ENCODE data around the gene ADH6. TPM values are rescaled to one million over a fixed set of nuclear protein-coding genes. Genes with fewer than 3 reads are reported as not detected.

The ADH6 gene
- polyA plus RNA-seq, 1 of the 3 experiments (the other 2 are of a cell fraction) = not detected

- no peak overlapping the region for H3K4me3 ChIP-seq (ENCODE audit: low read depth in 2 of 2, low read length in 1 of 2)
- H4K20me1 ChIP-seq (ENCODE audit: insufficient read depth) = no peaks in the 10 kb centered on the region
- H3K27me3 ChIP-seq (ENCODE audit: insufficient read depth) = no peaks in the 10 kb centered on the region
- H3K27ac ChIP-seq (ENCODE audit: low read depth in 2 of 2, low read length in 1 of 2) = no peak overlapping the region
- no peaks in the 10 kb centered on the region for H3F3A ChIP-seq (replicated peaks; ENCODE audit: insufficient read depth)
- DNase-seq = no peak
- TF ChIP-seq USF2 (IDR thresholded peaks at IDR 0.05; ENCODE audit: borderline replicate concordance, low read depth, low read length) = no peak
- TF ChIP-seq RFX5 (IDR thresholded peaks at IDR 0.05; ENCODE audit: low read length) = no peak
- TF ChIP-seq MEF2A (IDR thresholded peaks at IDR 0.05; ENCODE audit: borderline replicate concordance, low read depth) = no peak
- no peak for TF ChIP-seq TEAD4 (IDR thresholded peaks at IDR 0.05; ENCODE audit: borderline replicate concordance, insufficient read depth)
- no peak for TF ChIP-seq FOXM1 (IDR thresholded peaks at IDR 0.05; ENCODE audit: low read depth)
- no peak for TF ChIP-seq GATA2 (CRISPR knock-in tag; IDR thresholded peaks at IDR 0.05)
- no peak for TF ChIP-seq GABPA (IDR thresholded peaks at IDR 0.05; ENCODE audit: low read depth)
- no peak for TF ChIP-seq JUND (IDR thresholded peaks at IDR 0.05)
- no peak for TF ChIP-seq SMC3 (IDR thresholded peaks at IDR 0.05; ENCODE audit: low read depth, low read length)
- TF ChIP-seq FOSL2 (IDR thresholded peaks at IDR 0.05; ENCODE audit: borderline replicate concordance, low read depth) = no peak
- TF ChIP-seq RCOR1 (IDR thresholded peaks at IDR 0.05; ENCODE audit: low read length) = no peak
- TF ChIP-seq CHD2 (IDR thresholded peaks at IDR 0.05; ENCODE audit: low read length, partially characterized antibody) = no peak
- no peak for TF ChIP-seq TCF12 (IDR thresholded peaks at IDR 0.05)
- TF ChIP-seq MAX (IDR thresholded peaks at IDR 0.05; ENCODE audit: low read depth) = no peak
- TF ChIP-seq PBX3 (IDR thresholded peaks at IDR 0.05) = no peak
- no peak for TF ChIP-seq YY1 (IDR thresholded peaks at IDR 0.05; ENCODE audit: low read depth)
- H3K79me2 ChIP-seq (ENCODE audit: insufficient read depth) = no peaks in the 10 kb centered on the region
- 53% methylated on average over 2 of the region's 2 CpGs for WGBS (ENCODE audit: low lambda C conversion rate)
- H3K4me2 ChIP-seq = no peak overlapping the region
- H3K9me3 ChIP-seq = no peaks in the 10 kb centered on the region
- no peaks in the 10 kb centered on the region for H3K4me1 ChIP-seq (ENCODE audit: control insufficient read depth in 1 of 2, insufficient read depth in 2 of 2, low read depth in 1 of 2, low read length in 1 of 2)
- no peaks in the 10 kb centered on the region for H3K9me2 ChIP-seq
- no peaks in the 10 kb centered on the region for H3K36me3 ChIP-seq (replicated peaks in 1 of 2; ENCODE audit: control insufficient read depth in 1 of 2, insufficient read depth in 2 of 2, low read length in 1 of 2)
- CTCF ChIA-PET = no interaction called here
- H2AFZ ChIP-seq (ENCODE audit: low read depth) = no peak overlapping the region
- POLR2A ChIA-PET = no interaction called here
- no peak overlapping the region for H3K9ac ChIP-seq
These were observed 10.3 kb downstream of the ADH6 start for GRCh38 chr4:99208719-99209075.

GRCh38 chr4:99207911-99208718, 10.9 kb downstream of the ADH6 start:
- no peak overlapping the region for H3K9ac ChIP-seq
- no peaks in the 10 kb centered on the region for H3K79me2 ChIP-seq (ENCODE audit: insufficient read depth)
- no peak for DNase-seq
- no peaks in the 10 kb centered on the region for H3K9me3 ChIP-seq
- H3K4me3 ChIP-seq (ENCODE audit: low read depth in 2 of 2, low read length in 1 of 2) = no peak overlapping the region
- POLR2A ChIA-PET = no interaction called here
- H3K36me3 ChIP-seq (replicated peaks in 1 of 2; ENCODE audit: control insufficient read depth in 1 of 2, insufficient read depth in 2 of 2, low read length in 1 of 2) = no peaks in the 10 kb centered on the region
- no peak overlapping the region for H3K4me2 ChIP-seq
- no peak overlapping the region for H2AFZ ChIP-seq (ENCODE audit: low read depth)
- H3K27me3 ChIP-seq (ENCODE audit: insufficient read depth) = no peaks in the 10 kb centered on the region
- CTCF ChIA-PET = no interaction called here
- H3K9me2 ChIP-seq = no peaks in the 10 kb centered on the region
- no peaks in the 10 kb centered on the region for H3K4me1 ChIP-seq (ENCODE audit: control insufficient read depth in 1 of 2, insufficient read depth in 2 of 2, low read depth in 1 of 2, low read length in 1 of 2)
- no peak overlapping the region for H3K27ac ChIP-seq (ENCODE audit: low read depth in 2 of 2, low read length in 1 of 2)
- no peaks in the 10 kb centered on the region for H3F3A ChIP-seq (replicated peaks; ENCODE audit: insufficient read depth)
- WGBS (ENCODE audit: low lambda C conversion rate) = 47% methylated on average over 10 of the region's 10 CpGs
- H4K20me1 ChIP-seq (ENCODE audit: insufficient read depth) = no peaks in the 10 kb centered on the region
- no peak for TF ChIP-seq REST (IDR thresholded peaks at IDR 0.05; ENCODE audit: low read depth, low read length)
- no peak for TF ChIP-seq USF1 (IDR thresholded peaks at IDR 0.05; ENCODE audit: borderline replicate concordance, low read depth)
- TF ChIP-seq ELF1 (IDR thresholded peaks at IDR 0.05) = no peak
- TF ChIP-seq ZBTB33 (IDR thresholded peaks at IDR 0.05; ENCODE audit: borderline replicate concordance, low read depth) = no peak
- no peak for TF ChIP-seq YY1 (IDR thresholded peaks at IDR 0.05; ENCODE audit: low read depth)
- no peak for TF ChIP-seq TCF12 (IDR thresholded peaks at IDR 0.05)
- TF ChIP-seq RXRA (IDR thresholded peaks at IDR 0.05; ENCODE audit: borderline replicate concordance, low read depth) = no peak

All from SK-N-SH (cell line).